ENCODE data around the gene PAQR9. TPM values are rescaled to one million over a fixed set of nuclear protein-coding genes. Genes with fewer than 3 reads are reported as not detected.

Gene PAQR9
- total RNA-seq, 1 donor from 2014 or later, result not detected

DNA sequence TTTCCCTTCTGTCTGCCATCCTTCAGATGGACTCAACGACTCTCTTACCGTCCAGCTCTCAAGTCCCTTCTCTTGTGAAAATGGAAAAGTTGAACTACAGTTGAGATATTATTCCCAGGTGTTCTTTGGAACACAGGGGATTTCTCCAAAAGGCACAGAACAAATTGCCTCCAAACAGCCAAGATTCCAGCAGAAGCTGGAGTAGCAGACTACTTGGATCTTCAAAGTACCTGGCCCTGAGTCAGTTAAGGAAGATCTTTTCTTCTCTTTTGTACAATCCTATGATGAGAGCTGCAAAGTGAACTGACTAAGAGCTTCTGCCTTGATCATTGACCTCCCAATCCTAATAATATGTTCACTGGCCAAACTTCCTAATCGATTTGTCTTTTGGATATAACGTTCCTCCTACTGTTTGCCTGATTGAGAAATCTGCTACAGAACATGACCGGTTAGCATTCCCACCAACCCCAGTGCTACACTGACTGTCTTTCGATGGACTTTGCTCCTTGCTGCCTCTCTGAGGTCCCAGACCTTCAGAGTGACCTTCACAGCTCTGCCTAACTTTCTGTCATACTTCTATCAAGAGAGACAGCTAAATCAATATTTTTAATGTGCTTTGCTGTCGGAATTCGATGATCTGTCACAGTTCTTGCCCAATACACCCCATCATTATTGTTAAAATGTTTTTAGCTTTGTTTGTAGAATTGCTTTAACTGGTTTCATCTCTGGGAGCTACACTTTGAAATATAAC is 21.9 kb downstream of the PAQR9 start:
- no peak for ATAC-seq
- no peaks in the 10 kb centered on the region for H3K9me3 ChIP-seq
- H3K4me1 ChIP-seq, result no peaks in the 10 kb centered on the region
- H3K4me3 ChIP-seq, result no peak overlapping the region
- no peak for DNase-seq
- no peaks in the 10 kb centered on the region for H3K36me3 ChIP-seq
- intact Hi-C loops (cut with DNase I), result no loop called here
- no peak for TF ChIP-seq CTCF (IDR thresholded peaks at IDR 0.05)
- no peak overlapping the region for H3K27ac ChIP-seq
- H3K27me3 ChIP-seq, result peaks cover 7% of the 10 kb centered on the region

DNA sequence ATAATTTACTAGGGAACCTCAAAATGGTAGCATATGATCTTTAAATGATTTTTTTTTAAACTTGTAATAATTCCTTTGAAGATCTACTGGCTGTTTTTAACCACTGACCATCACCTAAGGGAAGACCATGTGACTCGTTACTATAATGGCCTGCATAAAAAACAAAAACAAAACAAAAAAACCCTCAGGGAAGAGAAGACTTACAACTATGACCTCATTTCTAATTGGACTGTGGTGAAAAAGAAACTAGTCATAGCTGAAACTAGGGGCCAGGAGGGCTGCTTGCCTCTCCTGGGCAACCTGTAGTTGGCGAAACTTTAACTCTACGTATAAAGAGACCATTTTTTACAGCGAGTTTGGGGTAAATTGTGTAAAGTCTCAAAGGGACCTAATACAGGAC is 23.0 kb downstream of the PAQR9 start:
- intact Hi-C loops (cut with DNase I), result no loop called here
- Histone ChIP-seq H3K36me3 (no peaks in the 10 kb centered on the region), H3K4me3 (no peak overlapping the region), H3K27ac (no peak overlapping the region), H3K9me3 (no peaks in the 10 kb centered on the region), H3K4me1 (no peaks in the 10 kb centered on the region), H3K27me3 (peaks cover 2% of the 10 kb centered on the region)
- ATAC-seq, result no peak
- TF ChIP-seq CTCF (IDR thresholded peaks at IDR 0.05), result no peak
- DNase-seq, result no peak

DNA sequence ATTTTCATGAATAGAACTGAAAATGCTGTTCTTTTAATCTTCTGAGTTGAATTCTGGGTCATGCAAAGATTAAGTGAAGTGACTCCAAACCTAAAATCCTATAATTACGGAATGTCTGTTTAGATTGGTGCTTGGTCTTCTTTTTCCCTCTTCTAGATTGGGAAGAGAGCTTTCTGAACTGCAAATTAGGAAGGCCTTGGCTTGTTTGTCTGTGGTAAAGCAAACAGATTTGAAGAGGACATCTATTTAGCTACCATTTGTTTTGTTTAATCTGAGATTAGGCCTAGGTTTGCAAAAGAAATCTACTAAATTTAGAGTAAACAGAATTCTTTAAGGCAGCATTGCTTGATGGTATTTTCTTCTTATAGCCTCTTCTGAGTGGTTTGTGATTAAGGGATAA is 23.5 kb downstream of the PAQR9 start:
- Histone ChIP-seq H3K36me3 (no peaks in the 10 kb centered on the region), H3K27me3 (peaks cover 5% of the 10 kb centered on the region), H3K4me3 (no peak overlapping the region), H3K27ac (no peak overlapping the region), H3K4me1 (no peaks in the 10 kb centered on the region), H3K9me3 (no peaks in the 10 kb centered on the region)
- ATAC-seq (no peak), DNase-seq (no peak)
- no peak for TF ChIP-seq CTCF (IDR thresholded peaks at IDR 0.05)
- intact Hi-C loops (cut with DNase I), result no loop called here

DNA sequence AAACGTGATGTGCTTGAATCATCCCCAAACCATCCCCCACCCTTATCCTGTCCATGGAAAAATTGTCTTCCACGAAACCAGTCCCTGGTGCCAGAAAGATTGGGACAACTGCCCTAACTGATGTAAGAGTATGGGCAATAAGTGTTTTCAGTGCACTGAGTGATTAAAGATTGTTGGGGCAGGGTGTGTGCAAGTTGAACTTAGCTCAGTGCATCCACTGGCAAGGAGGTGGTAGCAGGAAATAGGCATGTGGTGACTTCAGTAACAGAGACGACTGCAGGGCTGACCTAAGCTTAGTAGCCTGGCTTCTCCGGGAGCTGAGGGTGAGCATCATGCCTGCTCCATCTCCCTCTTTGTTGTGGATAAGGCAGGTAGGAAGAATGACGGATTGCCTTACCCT is 27.5 kb downstream of the PAQR9 start:
- ATAC-seq, result no peak
- no peak for TF ChIP-seq CTCF (IDR thresholded peaks at IDR 0.05)
- no peak overlapping the region for H3K4me3 ChIP-seq
- intact Hi-C loops (cut with DNase I), result no loop called here
- H3K27ac ChIP-seq, result no peak overlapping the region
- peaks cover 5% of the 10 kb centered on the region for H3K27me3 ChIP-seq
- no peaks in the 10 kb centered on the region for H3K9me3 ChIP-seq
- no peaks in the 10 kb centered on the region for H3K36me3 ChIP-seq
- DNase-seq, result no peak
- no peaks in the 10 kb centered on the region for H3K4me1 ChIP-seq

- ATAC-seq (no peak), DNase-seq (no peak)
- no peak for TF ChIP-seq CTCF (IDR thresholded peaks at IDR 0.05)
- H3K36me3 ChIP-seq, result no peaks in the 10 kb centered on the region
- no peaks in the 10 kb centered on the region for H3K9me3 ChIP-seq
- no peak overlapping the region for H3K27ac ChIP-seq
- H3K4me3 ChIP-seq, result no peak overlapping the region
- H3K4me1 ChIP-seq, result no peaks in the 10 kb centered on the region
- H3K27me3 ChIP-seq, result peaks cover 5% of the 10 kb centered on the region
- intact Hi-C loops (cut with DNase I), result no loop called here
Measured at GRCh38 chr3:142934887-142935269, 28.6 kb downstream of the PAQR9 start.

Data from upper lobe of right lung (tissue), 1 donor.